RPMI7951 (cell line): Measurements from ENCODE around the gene CATSPER1. TPM values are rescaled to one million over a fixed set of nuclear protein-coding genes. Genes with fewer than 3 reads are reported as not detected.
A peak's percentile ranks its signal among the peaks of the same experiment; 100 is the strongest.

Source experiments
- DNase-seq: peaks from one replicate; pipeline ENCODE4 v3.0.0-alpha.2; 2012; ENCODE audit warnings: low read depth
- total RNA-seq: library from RNA; depleted of rRNA; stranded (reverse); fragments of >200 nt; shearing (Covaris generic); gene quantifications from 2 replicates; pipeline ENCODE4 v1.2.3, GENCODE V29; 2014

Gene CATSPER1
- total RNA-seq, 1 experiment from 2014 or later: 0.36 TPM

GRCh38 chr11:66002648-66003225 lies 23.5 kb downstream of the CATSPER1 start:
- no peak for DNase-seq

- DNase-seq: peak; percentile 97
Measured at GRCh38 chr11:66001942-66002647, 24.2 kb downstream of the CATSPER1 start, which contains the start of the genes BANF1 and EIF1AD. BANF1 (plus strand) TSS chr11:66002503; CDS start chr11:66003251, 748 bp downstream. EIF1AD (minus strand) TSS chr11:66002157; CDS start chr11:66000389, 1,768 bp downstream.

- no peak for DNase-seq
Measured at GRCh38 chr11:65997286-65997685, 29.0 kb downstream of the CATSPER1 start.

- DNase-seq: no peak
Measured at GRCh38 chr11:65992056-65992455, 34.2 kb downstream of the CATSPER1 start.

GRCh38 chr11:65988791-65989592 lies 37.3 kb downstream of the CATSPER1 start:
- DNase-seq: peak; percentile 92

GRCh38 chr11:65987336-65987735 lies 38.9 kb downstream of the CATSPER1 start:
- DNase-seq: no peak

- DNase-seq: no peak
Measured at GRCh38 chr11:65983589-65983987, 42.7 kb downstream of the CATSPER1 start.

GRCh38 chr11:65982824-65983588 lies 43.3 kb downstream of the CATSPER1 start:
- no peak for DNase-seq

GRCh38 chr11:65981972-65982823 lies 44.1 kb downstream of the CATSPER1 start:
- no peak for DNase-seq

- DNase-seq: no peak
Measured at GRCh38 chr11:65981101-65981740, 45.1 kb downstream of the CATSPER1 start.

GRCh38 chr11:65979261-65979759 lies 47.0 kb downstream of the CATSPER1 start:
- no peak for DNase-seq

- DNase-seq: no peak
Measured at GRCh38 chr11:65978391-65979238, 47.7 kb downstream of the CATSPER1 start.

- DNase-seq: no peak
Measured at GRCh38 chr11:65977621-65978390, 48.5 kb downstream of the CATSPER1 start.

GRCh38 chr11:65976216-65977176 lies 49.8 kb downstream of the CATSPER1 start:
- DNase-seq: no peak

GRCh38 chr11:65975771-65976170 lies 50.5 kb downstream of the CATSPER1 start:
- no peak for DNase-seq

GRCh38 chr11:65973439-65974110 lies 52.7 kb downstream of the CATSPER1 start:
- peak; percentile 14 for DNase-seq

GRCh38 chr11:65972116-65972515 lies 54.2 kb downstream of the CATSPER1 start:
- no peak for DNase-seq
